H1 (cell line): ENCODE measurements around the gene RASGRF1. TPM values are rescaled to one million over a fixed set of nuclear protein-coding genes. Genes with fewer than 3 reads are reported as not detected.

Source experiments
- ASH2L ChIP-seq: fragments of 200-600, 300-600 bp; sonication (generic); IDR thresholded peaks from one replicate; pipeline ENCODE4 v1.7.1; 2017; ENCODE audit warnings: low read length
- BRCA1 ChIP-seq: IDR thresholded peaks from 2 replicates; pipeline ENCODE4 v1.6.1; 2012; ENCODE audit warnings: low read depth, low read length, improper control_type of control experiment
- CEBPB ChIP-seq: IDR thresholded peaks from 2 replicates; pipeline ENCODE4 v1.6.1; 2012; ENCODE audit warnings: low read depth, low read length
- CHD2 ChIP-seq: IDR thresholded peaks from 2 replicates; pipeline ENCODE4 v1.6.1; 2012; ENCODE audit warnings: low read length, improper control_type of control experiment
- SIX5 ChIP-seq: IDR thresholded peaks from 2 replicates; pipeline ENCODE4 v1.6.1; 2011; ENCODE audit warnings: mild to moderate bottlenecking, low read depth, low read length
- SP4 ChIP-seq: IDR thresholded peaks from 2 replicates; pipeline ENCODE4 v1.6.1; 2012; ENCODE audit warnings: low read length, inconsistent platforms
- polyA plus RNA-seq, 7 experiments: library from polyadenylated mRNA; depleted of rRNA in 3 of 7; stranded (reverse) in 5 of 7; unstranded in 2 of 7; fragments of >200 nt in 5 of 7; fragments of 200-250 nt in 2 of 7; gene quantifications; 1 replicate in 5 of 7; 2 replicates in 1 of 7; 4 replicates in 1 of 7; pipeline versions ENCODE4 v1.2.1 to v1.2.3, GENCODE V29; 2011 to 2013; ENCODE audit warnings: missing spikeins in 2 of 7, mixed read lengths in 2 of 7
- total RNA-seq: library from RNA; stranded (reverse); fragmentation: NEBNext Ultra II Directional; extraction: Animal tissue kit (Norgen Biotek cat#: 25700); gene quantifications from 2 replicates; pipeline ENCODE4 v1.2.1, GENCODE V29; 2021
- TF ChIP-seq, protein P1 (sequence below): IDR thresholded peaks from 2 replicates; pipeline ENCODE4 v1.6.1; 2012; ENCODE audit warnings: inconsistent platforms

The RASGRF1 gene
- total and polyA plus RNA-seq, 2 of the 8 experiments (the other 6 are each of a cell fraction or from before 2014, with no cell fraction given) = 0.42 to 0.67 TPM

GRCh38 chr15:78951841-78952238 is 138.7 kb downstream of the RASGRF1 start (continued):
- TF ChIP-seq BRCA1 (no peak), SIX5 (no peak), CHD2 (no peak), SP4 (no peak), ASH2L (no peak), CEBPB (no peak)
- TF ChIP-seq, protein P1, sequence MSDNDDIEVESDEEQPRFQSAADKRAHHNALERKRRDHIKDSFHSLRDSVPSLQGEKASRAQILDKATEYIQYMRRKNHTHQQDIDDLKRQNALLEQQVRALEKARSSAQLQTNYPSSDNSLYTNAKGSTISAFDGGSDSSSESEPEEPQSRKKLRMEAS = no peak
